T-helper 1 cell treated with Interleukin-12 subunit alpha and Interleukin-12 subunit beta and Interleukin-4 antibody, amounts not matched to agents 30 ng/mL and 1 ng/mL, for 36 hours (primary cell): Measurements from ENCODE around the gene MPO. TPM values are rescaled to one million over a fixed set of nuclear protein-coding genes. Genes with fewer than 3 reads are reported as not detected.

Source experiments
- intact Hi-C: fragments of 100-400 bp; cut with micrococcal nuclease; formaldehyde crosslinking; loops from one replicate; pipeline ENCODE4 v1.15.1; 2024
- total RNA-seq: library from RNA; stranded (reverse); gene quantifications from 2 replicates; pipeline ENCODE4 v1.2.3, GENCODE V29; 2022

Gene MPO
- total RNA-seq, 1 donor from 2014 or later: 0.07 TPM

DNA sequence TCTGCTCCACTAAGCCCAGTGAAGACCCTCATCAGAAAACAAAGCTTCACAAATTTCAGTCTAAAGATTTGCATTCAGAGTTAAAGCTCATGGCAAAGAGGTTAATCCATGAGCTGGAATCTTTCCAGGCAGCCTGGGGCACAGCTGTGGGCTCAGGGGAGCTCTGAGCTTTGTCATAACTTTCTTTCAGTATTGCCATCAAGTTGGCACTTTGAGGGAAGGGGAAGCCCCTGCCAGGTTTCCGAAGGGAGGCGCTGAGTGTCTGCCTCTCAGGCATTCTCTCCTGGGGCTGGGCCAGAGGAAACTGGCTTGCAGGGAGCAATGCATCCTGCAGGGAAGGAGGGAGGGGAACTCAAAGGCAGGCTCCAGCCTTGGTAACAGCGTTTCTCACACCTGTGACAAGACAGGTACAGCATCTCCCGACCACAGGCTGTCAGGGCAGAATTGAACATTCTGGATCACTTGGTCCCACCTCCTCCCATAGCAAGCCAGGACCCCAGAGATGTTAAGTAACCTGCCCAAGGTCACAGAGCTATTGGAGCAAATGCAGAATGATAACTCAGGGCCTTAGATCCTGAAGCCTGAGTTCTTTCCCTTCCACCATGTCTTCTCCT, 38.5 kb downstream of the MPO start:
- intact Hi-C loops: no loop called here

GRCh38 chr17:58239987-58240386, 40.7 kb downstream of the MPO start:
- intact Hi-C loops: no loop called here

DNA sequence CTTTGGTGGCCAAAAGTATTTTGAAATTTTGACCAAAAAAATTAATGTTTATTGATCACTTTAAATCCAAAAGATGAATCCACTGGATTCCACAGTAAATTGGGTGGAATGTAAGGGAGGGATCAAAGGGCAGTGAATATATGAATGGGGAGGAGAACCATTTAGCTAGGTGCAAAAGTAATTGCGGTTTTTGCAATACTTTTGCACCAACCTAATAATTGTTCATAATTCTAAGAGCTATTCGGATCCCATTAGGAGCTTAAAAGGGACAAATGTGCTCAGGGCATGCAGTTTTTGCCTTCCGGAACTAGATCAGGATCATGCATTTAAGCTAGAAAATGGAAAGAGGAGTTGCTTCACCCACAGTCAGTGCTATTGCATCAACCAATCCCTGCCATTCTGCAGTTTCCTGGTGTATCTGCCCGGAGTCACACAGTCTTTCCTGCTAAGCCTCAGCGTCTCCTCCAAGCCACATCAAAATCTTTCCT, 42.5 kb downstream of the MPO start, which contains the start of gene LPO:
TSS of gene LPO (plus strand) at position 438 of the 488 bp plus-strand sequence. CDS start 4,396 bp downstream, outside the sequence.
- intact Hi-C loops: no loop called here

DNA sequence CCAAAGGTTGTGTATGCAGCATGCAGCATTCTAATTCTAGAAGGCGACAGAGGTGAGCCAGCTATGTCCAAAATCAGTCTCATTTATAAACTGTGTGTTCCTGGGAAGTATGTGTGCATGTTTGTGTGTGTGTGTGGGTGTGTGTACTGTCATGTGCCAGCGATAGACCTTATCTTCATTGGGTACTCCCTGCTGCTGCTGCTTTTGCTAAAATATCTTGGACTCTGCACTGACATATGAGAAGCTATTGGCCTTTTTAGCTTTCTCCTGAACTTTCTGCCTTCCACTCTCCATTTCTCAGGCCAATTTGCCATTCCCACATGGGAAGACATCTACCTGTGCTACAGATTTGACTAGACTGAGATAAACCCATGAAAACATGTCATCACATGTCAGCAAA, 44.3 kb downstream of the MPO start:
- intact Hi-C loops: no loop called here

- intact Hi-C loops: no loop called here
Measured at GRCh38 chr17:58235821-58236220, 44.9 kb downstream of the MPO start.

DNA sequence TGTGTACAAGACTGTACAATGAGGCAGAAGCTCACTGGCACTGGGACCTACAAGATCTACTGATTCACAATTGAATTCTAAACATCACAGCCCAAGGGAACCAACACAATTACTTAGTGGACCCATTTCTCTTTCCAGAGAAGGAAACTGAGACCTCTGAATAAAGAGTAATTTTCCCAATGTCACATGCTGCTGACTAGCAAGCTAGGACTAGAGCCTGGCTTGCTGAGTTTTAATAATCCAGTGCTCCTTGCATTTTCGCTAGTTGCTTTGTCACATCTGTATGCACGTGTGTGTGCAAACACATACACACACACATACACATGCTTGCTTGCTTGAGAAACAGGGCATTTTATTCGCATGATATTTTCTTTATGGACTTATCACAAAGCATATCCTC, 46.2 kb downstream of the MPO start:
- intact Hi-C loops: no loop called here

- intact Hi-C loops: no loop called here
Measured at GRCh38 chr17:58233543-58233942, 47.2 kb downstream of the MPO start.

GRCh38 chr17:58232707-58233156, 48.0 kb downstream of the MPO start:
- intact Hi-C loops: no loop called here

- intact Hi-C loops: no loop called here
Measured at GRCh38 chr17:58231641-58232040, 49.1 kb downstream of the MPO start.

- intact Hi-C loops: no loop called here
Measured at GRCh38 chr17:58229881-58230280, 50.9 kb downstream of the MPO start.

GRCh38 chr17:58229384-58229783, 51.4 kb downstream of the MPO start:
- intact Hi-C loops: no loop called here

DNA sequence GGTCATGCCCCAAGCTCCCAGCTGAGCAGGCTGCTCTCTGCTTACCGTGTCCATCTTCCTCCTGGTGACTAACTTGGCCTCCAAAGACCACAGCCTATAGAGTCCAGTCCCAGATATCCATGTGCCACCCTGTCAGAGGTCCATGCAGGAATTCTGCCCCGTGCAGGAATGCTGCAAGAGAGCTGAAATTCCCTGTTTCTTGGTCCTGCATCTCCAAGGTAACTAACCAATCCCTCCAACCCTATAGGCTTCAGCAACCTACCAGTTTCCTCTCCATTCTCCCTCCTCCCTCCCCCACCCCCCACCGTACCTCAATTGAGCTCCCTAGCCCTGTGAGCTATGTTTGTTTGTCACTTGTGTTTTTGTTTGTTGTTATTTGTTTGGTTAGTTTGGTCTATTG, 52.1 kb downstream of the MPO start:
- intact Hi-C loops: no loop called here

GRCh38 chr17:58227733-58228132, 53.0 kb downstream of the MPO start:
- intact Hi-C loops: no loop called here

DNA sequence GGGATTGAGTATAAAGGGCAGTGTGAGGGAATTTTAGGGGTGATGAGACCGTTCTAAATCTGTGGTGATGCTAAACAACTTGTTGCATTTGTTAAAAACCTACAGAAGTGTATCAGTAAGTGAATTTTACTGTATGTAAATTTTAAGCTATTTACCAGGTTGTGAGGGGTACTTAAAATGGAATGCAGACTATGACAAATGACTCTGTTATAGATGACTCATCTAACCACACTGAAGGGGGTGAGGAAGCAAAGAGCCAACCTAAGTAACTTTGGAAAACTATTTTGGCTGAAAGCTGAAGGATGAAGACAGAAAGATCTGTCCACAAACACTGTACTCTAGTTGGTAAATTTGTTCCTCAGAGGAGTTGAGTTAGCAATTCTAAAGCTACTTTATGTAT, 56.4 kb downstream of the MPO start:
- intact Hi-C loops: no loop called here

Other genes with a start within 250 kb of the MPO start
- 31.0 and 31.9 TPM in 2 replicates for gene DYNLL2, start 197.5 kb downstream of the MPO start, total RNA-seq
- gene OR4D1, start 132.6 kb downstream of the MPO start, total RNA-seq: 0.47 and 0.66 TPM in 2 replicates
- gene OR4D2, start 114.0 kb downstream of the MPO start, total RNA-seq: not detected in 2 replicates
- gene EPX, start 88.2 kb downstream of the MPO start, total RNA-seq: not detected in 2 replicates
- gene MKS1, start 61.7 kb downstream of the MPO start, total RNA-seq: 15.6 and 17.4 TPM in 2 replicates
- not detected in 2 replicates for gene LPO, start 42.4 kb downstream of the MPO start, total RNA-seq
- gene TSPOAP1, start 47.9 kb upstream of the MPO start, total RNA-seq: 77.0 and 83.1 TPM in 2 replicates
- 83.1 and 86.0 TPM in 2 replicates for gene SUPT4H1, start 71.3 kb upstream of the MPO start, total RNA-seq
- 0.17 and 0.37 TPM in 2 replicates for gene RNF43, start 136.6 kb upstream of the MPO start, total RNA-seq
- gene HSF5, start 207.5 kb upstream of the MPO start, total RNA-seq: 0.47 and 0.63 TPM in 2 replicates
- gene MTMR4, start 233.7 kb upstream of the MPO start, total RNA-seq: 69.4 and 78.1 TPM in 2 replicates